AG20443 (cell line): Measurements from ENCODE around the gene IRF7.
A peak's percentile ranks its signal among the peaks of the same experiment; 100 is the strongest.
"Not testable (repeated sequence)": the region's sequence is repeated elsewhere in the genome, so short reads cannot be mapped to it uniquely, and the experiment has no call there.

Experiments used
- DNase-seq: peaks from one replicate; pipeline ENCODE4 v3.0.0; 2012; ENCODE audit warnings: low spot score, mixed read lengths

IRF7 gene

DNA sequence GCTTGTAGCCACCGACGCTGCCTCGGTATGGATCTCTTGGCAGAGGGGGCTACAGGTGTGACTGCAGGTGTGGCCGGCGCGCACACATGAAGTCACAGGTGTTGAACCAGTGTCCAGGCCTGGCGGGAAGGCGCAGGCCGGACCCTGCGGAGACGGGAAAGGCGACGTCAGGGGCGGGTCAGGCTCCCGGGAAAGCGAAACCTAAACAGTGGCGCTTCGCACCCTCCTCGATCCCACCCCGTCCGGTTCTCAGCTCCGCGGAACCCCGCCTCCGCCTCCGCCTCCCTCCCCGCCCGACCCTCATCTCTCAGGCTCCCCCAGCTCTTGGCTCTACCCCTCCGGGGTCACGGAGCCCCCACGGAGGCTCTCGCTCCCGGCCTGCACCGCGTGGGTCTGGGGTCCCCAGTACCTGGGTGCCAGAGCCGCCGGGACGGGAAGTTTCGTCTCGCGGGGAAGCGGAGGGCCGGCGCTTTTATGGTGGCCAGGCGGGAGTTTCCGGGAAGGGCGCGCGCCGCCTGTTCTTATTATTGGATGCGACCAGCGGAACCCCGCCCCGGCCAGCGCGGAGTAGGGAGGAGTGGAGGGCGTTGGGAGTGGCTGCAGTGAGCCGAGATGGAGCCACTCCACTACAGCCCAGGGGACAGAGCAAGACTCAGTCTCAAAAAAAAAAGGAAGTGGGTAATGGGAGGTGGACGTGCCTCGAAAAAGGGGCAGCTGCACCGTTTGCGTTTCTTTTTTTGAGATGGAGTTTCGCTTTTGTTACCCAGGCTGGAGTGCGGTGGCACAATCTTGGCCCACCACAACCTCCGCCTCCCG lies at the start of gene IRF7:
Gene IRF7 (minus strand): TSS at position 447 of the 816 bp plus-strand sequence. CDS start 586 bp downstream, outside the sequence.
- peak; percentile 96 for DNase-seq

DNA sequence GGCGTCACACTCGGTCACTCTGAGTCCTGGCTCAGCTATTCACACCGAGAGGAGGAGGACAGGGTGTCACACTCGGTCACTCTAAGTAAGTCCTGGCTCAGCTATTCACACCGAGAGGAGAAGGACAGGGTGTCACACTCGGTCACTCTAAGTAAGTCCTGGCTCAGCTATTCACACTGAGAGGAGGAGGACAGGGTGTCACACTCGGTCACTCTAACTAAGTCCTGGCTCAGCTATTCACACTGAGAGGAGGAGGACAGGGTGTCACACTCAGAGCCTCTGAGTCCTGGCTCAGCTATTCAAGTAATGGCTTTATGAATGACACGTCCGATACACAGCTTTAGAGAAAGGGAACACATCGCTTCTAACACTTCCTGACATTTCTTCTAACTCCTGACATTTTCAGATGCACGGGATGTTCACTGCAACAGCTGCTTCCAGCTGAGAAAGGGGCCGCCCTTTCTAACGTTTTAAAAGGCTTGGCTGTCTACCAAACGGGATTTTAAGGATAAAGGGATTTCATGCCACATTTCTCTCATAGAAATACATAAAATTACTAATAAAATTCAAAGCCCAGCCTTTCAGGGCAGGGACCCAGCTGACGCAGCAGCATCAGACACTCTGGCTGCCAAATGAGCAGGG lies 49.4 kb upstream of the IRF7 start:
- DNase-seq: no peak

- DNase-seq: peak; percentile 91
Observed at GRCh38 chr11:662689-663274, 47.0 kb upstream of the IRF7 start.

DNA sequence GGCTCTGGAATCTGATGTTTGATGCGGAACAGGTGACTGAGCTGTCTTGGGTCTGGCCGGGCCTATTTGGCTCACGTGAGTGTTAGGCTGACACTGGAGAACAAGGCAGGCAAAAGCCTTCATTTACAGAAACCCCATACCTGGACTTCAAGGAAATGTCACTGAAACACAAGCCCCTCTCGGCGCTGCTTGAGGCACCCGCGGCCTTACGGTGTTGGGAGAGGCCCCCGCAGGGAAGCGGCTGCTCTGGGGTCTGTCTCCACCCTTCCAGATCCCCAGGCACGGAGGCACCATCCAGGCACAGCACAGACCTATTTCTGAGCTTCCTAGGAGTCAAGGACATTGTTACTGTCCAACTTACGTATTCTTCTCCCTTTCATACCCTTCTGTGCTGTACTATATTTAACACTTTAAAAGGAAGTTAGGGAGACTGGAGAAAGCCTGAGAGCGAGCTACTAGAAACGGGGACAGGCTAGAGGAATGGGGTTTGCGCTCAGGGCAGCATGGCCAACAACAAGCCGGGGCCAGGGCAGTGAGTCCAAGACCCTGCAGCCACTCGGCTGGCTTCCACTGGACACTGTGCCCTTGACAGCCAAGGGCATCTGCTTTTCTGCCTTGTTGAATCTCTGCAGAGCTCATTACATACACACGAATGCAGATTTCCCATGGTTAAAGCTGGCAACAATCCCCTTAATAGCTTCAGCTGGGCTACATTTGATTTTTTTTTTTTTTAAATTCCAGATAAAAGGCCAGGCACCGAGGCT lies 45.1 kb upstream of the IRF7 start:
- DNase-seq: no peak

DNA sequence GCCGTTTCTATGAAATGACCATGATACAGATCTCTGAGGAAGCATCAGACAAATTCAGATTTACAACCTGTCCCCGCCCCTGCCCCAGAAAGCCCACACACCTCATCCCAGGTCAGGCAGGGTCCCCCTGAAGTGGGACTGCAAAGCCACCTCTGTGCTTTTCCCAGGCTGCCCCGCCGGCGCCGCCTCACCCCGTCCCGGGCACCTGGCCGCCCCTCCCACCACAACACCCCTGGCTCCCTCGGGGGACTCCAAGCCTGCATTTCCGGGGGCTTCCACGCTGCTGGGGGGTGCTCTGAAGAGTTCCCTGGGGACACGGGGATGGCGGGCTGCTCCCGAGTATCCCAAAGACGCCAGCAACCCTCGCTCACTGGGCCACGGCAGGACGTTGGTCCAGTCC lies 44.5 kb upstream of the IRF7 start:
- DNase-seq: no peak

DNA sequence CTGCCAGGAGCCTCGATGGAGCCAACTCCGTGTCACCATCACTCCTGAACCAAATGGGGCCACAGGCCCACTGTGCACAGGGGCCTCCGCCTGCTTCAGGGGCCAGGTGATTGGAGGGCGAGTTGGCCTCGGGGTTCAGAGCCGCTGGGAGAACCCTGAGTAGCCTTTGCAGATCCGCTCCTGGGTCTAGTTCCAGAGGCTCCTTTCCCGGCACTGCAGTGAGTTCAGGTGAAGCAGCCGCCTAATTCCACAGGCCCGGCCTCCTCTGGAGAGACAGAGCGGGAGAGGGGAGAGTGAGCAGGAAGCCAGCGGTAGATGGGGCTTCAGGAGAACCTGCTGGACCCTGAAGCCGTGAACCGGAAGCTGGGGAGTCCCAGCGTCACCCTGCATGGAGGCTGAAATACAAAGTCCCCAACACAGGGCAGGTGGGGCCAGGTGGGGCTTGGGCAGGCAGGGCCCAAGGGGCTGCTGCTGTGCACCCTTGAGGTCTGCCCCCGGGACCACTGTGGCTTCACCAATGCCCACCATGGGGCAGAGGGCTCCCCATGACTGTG lies 43.9 kb upstream of the IRF7 start:
- no peak for DNase-seq

- no peak for DNase-seq
Observed at GRCh38 chr11:657691-658126, 42.0 kb upstream of the IRF7 start.

GRCh38 chr11:656866-657265 lies 41.1 kb upstream of the IRF7 start:
- no peak for DNase-seq

DNA sequence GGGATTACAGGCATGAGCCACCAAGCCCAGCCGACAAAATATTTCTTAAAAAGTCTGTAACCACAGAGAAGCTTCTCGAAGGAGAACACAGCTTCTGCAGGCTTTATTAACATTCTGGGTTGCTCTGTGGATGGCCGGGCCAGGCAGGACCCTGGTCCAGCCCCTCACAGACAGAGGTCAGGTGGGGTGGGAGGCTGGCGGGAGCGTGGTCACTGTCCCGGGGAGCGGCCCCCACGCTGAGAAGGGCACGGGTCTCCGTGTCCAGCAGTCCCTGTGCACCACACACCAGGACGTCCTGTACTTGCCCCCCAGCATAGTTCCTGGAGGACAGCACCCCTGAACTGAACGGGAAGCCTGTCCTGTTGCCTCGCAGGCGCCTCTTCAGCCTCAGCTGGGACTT lies 40.7 kb upstream of the IRF7 start:
- no peak for DNase-seq

DNA sequence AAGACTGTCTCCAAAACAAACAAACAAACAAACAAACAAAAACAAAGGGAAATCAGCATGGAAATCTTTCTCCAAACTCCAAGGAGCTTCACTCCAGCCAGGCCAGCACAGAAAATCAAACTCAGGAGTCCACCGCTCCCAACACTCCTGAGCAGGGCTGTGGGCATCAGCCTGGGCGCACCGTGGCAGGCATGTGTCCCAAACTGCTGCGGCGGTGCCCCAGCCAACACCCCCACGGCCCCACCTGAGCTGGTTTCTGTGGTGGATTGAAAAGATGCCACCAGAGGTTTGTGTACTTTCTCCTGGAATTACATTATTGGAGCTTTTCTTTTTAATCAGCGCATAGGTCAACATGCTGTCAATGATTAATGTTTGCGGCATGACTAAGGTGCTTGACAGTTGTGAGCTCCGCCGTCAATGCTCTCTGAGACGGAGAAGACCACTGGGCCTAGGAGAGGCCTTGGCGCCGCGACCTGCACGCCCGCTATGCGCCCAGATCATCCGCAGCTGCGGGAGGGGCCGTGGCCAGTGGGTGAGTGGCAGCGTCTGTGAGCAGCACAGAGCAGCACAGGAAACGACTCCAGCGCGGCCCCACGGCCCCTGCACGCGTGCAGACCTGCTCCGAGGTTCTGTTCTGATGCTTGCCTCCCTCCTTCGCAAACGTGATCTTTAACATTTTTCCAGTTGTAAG lies 39.4 kb upstream of the IRF7 start:
- no peak for DNase-seq

- DNase-seq: not testable (repeated sequence)
Observed at GRCh38 chr11:654444-654843, 38.7 kb upstream of the IRF7 start.

GRCh38 chr11:653837-654236 lies 38.1 kb upstream of the IRF7 start:
- no peak for DNase-seq

DNA sequence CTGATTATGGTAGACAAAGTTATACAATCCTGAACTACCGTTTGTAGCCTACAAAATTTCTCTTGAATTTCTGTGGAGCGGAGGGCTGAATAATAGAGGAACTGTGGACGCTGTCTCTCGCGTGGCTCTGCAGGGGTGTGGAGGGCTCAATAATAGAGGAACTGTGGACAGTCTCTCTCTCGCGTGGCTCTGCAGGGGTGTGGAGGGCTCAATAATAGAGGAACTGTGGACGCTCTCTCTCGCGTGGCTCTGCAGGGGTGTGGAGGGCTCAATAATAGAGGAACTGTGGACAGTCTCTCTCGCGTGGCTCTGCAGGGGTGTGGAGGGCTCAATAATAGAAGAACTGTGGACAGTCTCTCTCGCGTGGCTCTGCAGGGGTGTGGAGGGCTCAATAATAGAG lies 37.4 kb upstream of the IRF7 start:
- DNase-seq: not testable (repeated sequence)

- no peak for DNase-seq
Observed at GRCh38 chr11:650482-650881, 34.7 kb upstream of the IRF7 start.

DNA sequence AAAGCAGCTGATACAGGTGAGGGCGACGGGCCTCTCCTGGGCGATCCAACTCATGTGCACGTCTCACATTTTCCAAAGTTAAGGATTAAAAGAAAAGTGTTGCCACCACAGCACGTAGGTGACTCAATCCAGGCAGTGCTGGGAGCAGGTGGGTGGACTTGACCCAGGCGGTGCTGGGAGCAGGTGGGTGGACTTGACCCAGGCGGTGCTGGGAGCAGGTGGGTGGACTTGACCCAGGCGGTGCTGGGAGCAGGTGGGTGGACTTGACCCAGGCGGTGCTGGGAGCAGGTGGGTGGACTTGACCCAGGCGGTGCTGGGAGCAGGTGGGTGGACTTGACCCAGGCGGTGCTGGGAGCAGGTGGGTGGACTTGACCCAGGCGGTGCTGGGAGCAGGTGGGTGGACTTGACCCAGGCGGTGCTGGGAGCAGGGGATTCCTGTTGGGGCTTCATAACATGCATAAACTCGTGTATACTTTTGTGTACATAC lies 32.0 kb upstream of the IRF7 start:
- DNase-seq: not testable (repeated sequence)

GRCh38 chr11:646214-646613 lies 30.5 kb upstream of the IRF7 start:
- DNase-seq: no peak

DNA sequence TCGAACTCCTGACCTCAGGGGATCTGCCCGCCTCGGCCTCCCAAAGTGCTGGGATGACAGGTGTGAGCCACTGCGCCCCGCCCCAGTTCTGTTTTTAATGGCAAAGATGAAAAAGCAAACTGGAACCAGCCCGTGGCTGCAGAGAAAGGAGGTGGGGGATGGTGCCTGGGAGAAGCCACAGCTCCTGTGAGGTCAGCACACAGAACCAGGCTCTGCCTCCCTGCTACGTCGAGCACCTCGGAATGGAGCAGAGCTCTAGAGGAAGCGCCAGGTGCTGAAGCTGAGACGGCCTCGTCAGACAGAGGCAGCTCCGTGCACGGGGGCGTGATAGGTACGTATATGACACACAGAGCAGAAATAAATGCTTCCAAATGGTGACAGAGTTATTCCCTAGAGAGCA lies 29.8 kb upstream of the IRF7 start:
- peak; percentile 3 for DNase-seq

- DNase-seq: peak; percentile 5
Observed at GRCh38 chr11:643849-644738, 28.3 kb upstream of the IRF7 start.

DNA sequence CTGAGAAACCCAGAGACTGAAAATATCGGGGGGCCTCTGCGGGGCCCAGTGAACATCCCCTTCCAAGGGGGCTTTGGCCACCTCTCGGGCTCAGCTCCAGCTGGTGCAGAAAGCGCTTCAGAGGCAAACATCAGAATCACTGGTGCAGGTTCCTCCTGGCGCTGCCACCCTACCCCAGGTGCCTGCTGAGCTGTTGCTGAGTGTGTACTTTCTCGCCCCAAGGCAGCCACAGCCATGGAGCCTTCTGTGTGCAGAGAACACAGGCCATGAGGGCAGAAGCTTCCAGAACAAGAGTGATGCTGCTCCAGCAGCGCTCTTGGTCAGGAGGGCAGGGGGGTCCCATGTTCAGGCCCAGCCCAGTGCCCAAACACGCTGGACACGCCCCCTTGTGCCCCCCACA lies 27.6 kb upstream of the IRF7 start:
- DNase-seq: no peak

DNA sequence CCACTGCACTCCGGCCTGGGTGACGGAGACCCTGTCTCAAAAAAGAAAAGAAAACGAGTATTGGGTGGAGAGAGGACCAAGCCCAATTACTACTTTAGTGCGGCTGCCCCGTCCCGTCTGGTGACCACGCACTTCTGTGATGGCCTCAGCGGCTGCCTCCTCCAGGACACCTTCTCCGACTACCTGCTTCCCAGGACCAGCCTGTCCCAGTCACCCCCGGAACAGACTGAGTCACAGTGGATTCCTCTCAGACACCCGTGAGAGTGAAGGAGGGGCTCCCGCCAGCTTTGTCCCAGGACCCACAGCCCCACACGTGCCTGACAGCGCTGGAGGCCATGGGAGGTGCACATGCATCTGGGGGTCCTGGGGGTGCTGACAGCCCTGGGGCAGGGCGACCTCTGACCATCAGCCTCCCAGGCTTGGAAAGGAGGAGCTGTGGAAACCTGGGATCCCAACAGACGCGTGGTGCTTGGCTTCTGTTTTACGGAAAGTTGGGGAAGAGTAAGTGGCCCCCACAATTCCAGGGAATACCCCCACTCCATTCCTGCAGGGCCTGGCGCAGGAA lies 26.1 kb upstream of the IRF7 start:
- no peak for DNase-seq
